C4-2B (cell line): ENCODE measurements around the gene SURF1.

Experiments
- ZFX ChIP-seq: fragments of 450-650 bp; IDR thresholded peaks from 2 replicates; pipeline ENCODE4 v1.6.1; 2017
- TF ChIP-seq, protein P1 (sequence below): fragments of 450-650 bp; conservative IDR thresholded peaks from 2 replicates; pipeline ENCODE4 v1.5.1; 2017; ENCODE audit warnings: mild to moderate bottlenecking

DNA sequence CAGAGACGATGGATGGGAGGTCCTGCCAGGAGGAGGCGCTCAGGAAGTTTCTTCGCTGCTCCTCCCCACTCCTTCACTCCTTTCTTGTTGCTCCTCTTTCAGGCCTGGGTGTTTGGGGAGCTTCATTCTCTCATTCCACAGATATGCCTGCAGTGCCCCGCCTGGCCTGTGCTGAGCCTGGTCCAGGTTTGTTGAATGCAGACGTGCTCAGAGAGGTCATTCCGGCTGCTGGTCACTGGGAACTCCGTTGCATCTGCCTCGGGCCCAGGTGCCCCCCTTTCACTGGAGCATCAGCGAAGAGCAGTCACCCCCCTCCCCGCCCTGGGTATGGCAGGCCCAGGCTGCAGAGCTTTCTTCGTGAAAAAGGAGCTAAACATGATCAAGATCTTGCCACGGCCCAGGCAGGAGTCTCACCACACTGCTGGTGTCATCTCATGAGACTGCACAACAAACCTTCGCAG lies 35.8 kb downstream of the SURF1 start:
- TF ChIP-seq, protein P1, sequence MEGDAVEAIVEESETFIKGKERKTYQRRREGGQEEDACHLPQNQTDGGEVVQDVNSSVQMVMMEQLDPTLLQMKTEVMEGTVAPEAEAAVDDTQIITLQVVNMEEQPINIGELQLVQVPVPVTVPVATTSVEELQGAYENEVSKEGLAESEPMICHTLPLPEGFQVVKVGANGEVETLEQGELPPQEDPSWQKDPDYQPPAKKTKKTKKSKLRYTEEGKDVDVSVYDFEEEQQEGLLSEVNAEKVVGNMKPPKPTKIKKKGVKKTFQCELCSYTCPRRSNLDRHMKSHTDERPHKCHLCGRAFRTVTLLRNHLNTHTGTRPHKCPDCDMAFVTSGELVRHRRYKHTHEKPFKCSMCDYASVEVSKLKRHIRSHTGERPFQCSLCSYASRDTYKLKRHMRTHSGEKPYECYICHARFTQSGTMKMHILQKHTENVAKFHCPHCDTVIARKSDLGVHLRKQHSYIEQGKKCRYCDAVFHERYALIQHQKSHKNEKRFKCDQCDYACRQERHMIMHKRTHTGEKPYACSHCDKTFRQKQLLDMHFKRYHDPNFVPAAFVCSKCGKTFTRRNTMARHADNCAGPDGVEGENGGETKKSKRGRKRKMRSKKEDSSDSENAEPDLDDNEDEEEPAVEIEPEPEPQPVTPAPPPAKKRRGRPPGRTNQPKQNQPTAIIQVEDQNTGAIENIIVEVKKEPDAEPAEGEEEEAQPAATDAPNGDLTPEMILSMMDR, result no peak; the same call in 1 of the 2 replicates
- no peak for TF ChIP-seq ZFX
